Transverse colon (tissue), 4 donors: Measurements from ENCODE around the gene RASSF7. TPM values are rescaled to one million over a fixed set of nuclear protein-coding genes. Genes with fewer than 3 reads are reported as not detected.

ENCODE experiments used
- DNase-seq: peaks from one replicate; pipeline ENCODE4 v3.0.0-alpha.2; 2019
- H3K27ac ChIP-seq, 4 donors: fragments of 200-600 bp; sonication (generic); 2 replicates each; pipeline ENCODE4 v1.5.1; 2016 to 2018; ENCODE audit warnings: inconsistent platforms in 4 of 4
- H3K27me3 ChIP-seq: fragments of 200-600 bp; sonication (generic); 2 replicates; pipeline ENCODE4 v1.5.1; 2017; ENCODE audit warnings: inconsistent platforms
- H3K36me3 ChIP-seq, 4 donors: fragments of 200-600 bp; sonication (generic); 2 replicates each; pipeline ENCODE4 v1.5.1; 2017 to 2019; ENCODE audit warnings: inconsistent platforms in 4 of 4
- H3K4me1 ChIP-seq, 4 donors: fragments of 200-600 bp; sonication (generic); 2 replicates each; pipeline ENCODE4 v1.5.1; 2017 to 2020; ENCODE audit warnings: inconsistent platforms in 4 of 4
- H3K4me3 ChIP-seq, 4 donors: fragments of 200-600 bp; sonication (generic); 1 replicate in 1 of 4; 2 replicates in 3 of 4; pipeline versions ENCODE4 v1.5.1 to v1.6.1; 2017 to 2019; ENCODE audit warnings: inconsistent platforms in 4 of 4
- H3K9me3 ChIP-seq, 2 donors: fragments of 200-600 bp; sonication (generic); 2 replicates each; pipeline ENCODE4 v1.5.1; 2017 to 2019; ENCODE audit warnings: inconsistent platforms in 2 of 2
- CTCF ChIP-seq, 5 experiments: fragments of 200-600 bp in 3 of 5; fragments of 450-650 bp in 2 of 5; sonication (generic) in 3 of 5; IDR thresholded peaks; 1 replicate in 2 of 5; 2 replicates in 3 of 5; pipeline ENCODE4 v1.5.1; 2016 to 2017; ENCODE audit warnings: antibody characterized with exemption in 5 of 5, inconsistent platforms in 3 of 5, mild to moderate bottlenecking in 2 of 5, moderate library complexity in 1 of 5
- EP300 ChIP-seq: sonication (generic); formaldehyde crosslinking; IDR thresholded peaks from one replicate; pipeline ENCODE4 v1.6.1; 2017; ENCODE audit warnings: antibody characterized with exemption, low read depth
- POLR2A ChIP-seq: fragments of 450-650 bp; IDR thresholded peaks from one replicate; pipeline ENCODE4 v1.6.1; 2016; ENCODE audit warnings: antibody characterized with exemption, mild to moderate bottlenecking, moderate library complexity
- POLR2AphosphoS5 ChIP-seq, 3 donors: sonication (generic); formaldehyde crosslinking; IDR thresholded peaks; one replicate each; pipeline ENCODE4 v1.6.1; 2016; ENCODE audit warnings: antibody characterized with exemption in 3 of 3
- WGBS, 2 donors: methylation state at CpG; one replicate each; pipeline ENCODE4 v1.1.5; 2018; ENCODE audit warnings: low coverage in 1 of 2; 5-methylcytosine and 5-hydroxymethylcytosine counted together
- in situ Hi-C, 4 donors: fragments of 200-750 bp; cut with MboI; loops; one replicate each; pipeline versions ENCODE4 v1.15.0 to v1.15.1; 2017; ENCODE audit warnings: low sequenced_read_pairs in 3 of 4, low pct_ligation_motif_present in 1 of 4, low pct_unique_long_range_greater_than_20kb in 1 of 4
- intact Hi-C: fragments of 100-400 bp; cut with DNase I; formaldehyde crosslinking; loops from one replicate; pipeline ENCODE4 v1.15.1; 2023; ENCODE audit warnings: low total_unique reads
- total RNA-seq, 4 donors: library from RNA; depleted of rRNA; stranded (reverse); fragments of >200 nt; gene quantifications; one replicate each; pipeline ENCODE4 v1.1.0, GENCODE V29; 2016

The RASSF7 gene
- total RNA-seq, 4 donors from 2014 or later, result 131 to 247 (median 213) TPM

DNA sequence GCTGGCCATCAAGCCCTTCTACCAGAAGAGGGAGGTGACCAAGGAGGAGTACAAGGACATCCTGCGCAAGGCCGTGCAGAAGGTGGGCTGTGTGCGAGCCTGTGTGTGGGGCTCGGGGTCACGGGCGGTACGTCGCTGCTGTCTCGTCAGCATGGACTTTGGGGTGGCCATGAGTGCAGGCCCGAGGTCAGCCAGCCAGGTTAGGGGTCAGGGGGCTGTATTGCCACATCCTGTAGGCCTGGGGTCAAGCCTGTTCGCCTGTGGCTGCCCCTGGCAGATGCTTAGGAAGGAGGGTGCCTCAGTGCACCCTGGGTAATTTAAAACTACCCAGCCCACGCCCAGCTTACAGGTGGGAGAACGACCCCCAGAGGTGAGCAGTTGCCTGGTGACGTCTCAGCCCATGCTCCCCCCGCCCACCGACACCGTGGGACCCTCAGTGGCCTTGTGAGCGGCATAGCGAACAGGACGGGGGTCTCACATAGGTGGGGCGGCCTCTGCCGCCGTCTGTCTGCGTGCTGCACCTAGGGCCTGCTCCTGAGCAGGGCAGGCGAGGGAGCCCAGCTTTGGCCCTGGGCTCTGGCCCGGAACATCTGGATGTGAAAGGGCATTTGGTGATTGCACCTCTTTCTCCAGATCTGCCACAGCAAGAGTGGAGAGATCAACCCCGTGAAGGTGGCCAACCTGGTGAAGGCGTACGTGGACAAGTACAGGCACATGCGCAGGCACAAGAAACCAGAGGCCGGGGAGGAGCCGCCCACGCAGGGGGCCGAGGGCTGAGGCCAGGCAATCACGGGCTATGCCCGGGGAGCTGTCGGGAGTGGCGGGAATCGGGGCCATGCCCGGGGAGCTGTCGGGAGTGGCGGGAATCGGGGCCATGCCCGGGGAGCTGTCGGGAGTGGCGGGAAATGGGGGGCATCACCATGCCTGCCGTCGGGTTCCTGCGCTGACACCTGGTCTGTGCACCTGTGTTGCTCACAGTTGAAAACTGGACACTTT is 50.5 kb downstream of the RASSF7 start:
- 60 to 88% methylated on average over 1 to 47 of the region's 49 CpGs for WGBS, 2 donors
- Histone ChIP-seq H3K36me3 (peaks cover 0 to 46% (median 24%) of the 10 kb centered on the region in 4 donors), H3K27me3 (no peaks in the 10 kb centered on the region), H3K27ac (peak overlapping the region; percentile 64 to 96 (median 88)), H3K4me1 (peaks cover 20 to 43% (median 34%) of the 10 kb centered on the region in 4 donors), H3K9me3 (no peaks in the 10 kb centered on the region), H3K4me3 (no peak overlapping the region)
- intact Hi-C loops, result no loop called here
- in situ Hi-C loops, result no loop called here
- TF ChIP-seq POLR2AphosphoS5 (IDR thresholded peaks at IDR 0.05) (no peak), POLR2A (no peak), EP300 (no peak), CTCF (IDR thresholded peaks at IDR 0.05) (no peak)
- no peak for DNase-seq

DNA sequence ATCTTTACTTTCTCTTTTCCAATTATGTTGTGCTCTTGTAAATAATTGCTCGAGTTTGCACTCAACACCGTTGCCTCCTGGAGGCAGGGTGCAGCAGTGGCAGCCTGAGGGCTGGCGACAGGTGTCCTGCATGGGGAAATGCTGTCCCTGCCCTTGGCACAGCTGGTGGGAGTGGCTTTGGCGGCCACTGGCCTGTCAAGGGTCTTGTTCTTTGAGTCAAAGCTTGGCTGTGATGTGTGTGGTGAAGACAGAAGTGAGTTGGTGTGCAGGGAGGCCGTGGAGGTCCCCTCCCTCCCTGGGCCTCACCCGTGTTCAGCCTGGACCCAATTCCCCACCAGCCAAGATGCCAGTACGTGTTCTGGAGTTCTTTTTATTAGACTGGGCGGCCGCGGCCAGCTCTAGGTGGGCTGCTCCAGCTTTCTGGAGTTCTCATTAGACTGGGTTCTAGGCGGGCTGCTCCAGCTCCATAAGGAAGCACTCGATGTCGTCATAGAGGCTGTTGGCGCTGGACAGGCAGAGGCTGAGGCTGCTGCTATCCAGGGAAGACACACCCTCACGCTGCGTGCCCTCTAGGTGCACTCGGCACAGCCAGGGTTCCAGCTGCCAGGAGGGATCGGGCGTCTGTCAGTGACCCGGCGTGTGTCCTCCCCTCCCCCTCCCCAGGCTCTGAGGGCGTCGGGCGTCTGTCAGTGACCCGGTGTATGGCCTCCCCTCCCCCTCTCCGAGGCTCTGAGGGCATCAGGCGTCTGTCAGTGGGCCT is 51.6 kb downstream of the RASSF7 start:
- TF ChIP-seq POLR2AphosphoS5 (IDR thresholded peaks at IDR 0.05) (peak; percentile 15 to 49 (median 38)), CTCF (IDR thresholded peaks at IDR 0.05) (peak; percentile 9 to 80 (median 41)), EP300 (no peak), POLR2A (no peak)
- no peaks in the 10 kb centered on the region for H3K27me3 ChIP-seq
- DNase-seq, result peak; percentile 83
- H3K36me3 ChIP-seq, result peaks cover 0 to 35% (median 20%) of the 10 kb centered on the region in 4 donors
- H3K9me3 ChIP-seq, result no peaks in the 10 kb centered on the region
- 45% methylated on average over 26 of the region's 27 CpGs; no CpG with 5 or more reads in 1 of the 2 donors for WGBS, 2 donors
- H3K4me3 ChIP-seq, result no peak overlapping the region
- intact Hi-C loops, result no loop called here
- H3K27ac ChIP-seq, result peak overlapping the region; percentile 64 to 96 (median 88)
- in situ Hi-C loops, result no loop called here
- H3K4me1 ChIP-seq, result peaks cover 20 to 48% (median 37%) of the 10 kb centered on the region in 4 donors

- no peak for DNase-seq
- Histone ChIP-seq H3K4me3 (no peak overlapping the region), H3K27ac (peak overlapping the region; percentile 64 to 96 (median 88)), H3K27me3 (no peaks in the 10 kb centered on the region), H3K4me1 (peaks cover 20 to 48% (median 37%) of the 10 kb centered on the region in 4 donors), H3K9me3 (no peaks in the 10 kb centered on the region), H3K36me3 (peaks cover 0 to 30% (median 16%) of the 10 kb centered on the region in 4 donors)
- WGBS, 2 donors, result 90% methylated on average over 9 of the region's 10 CpGs; no CpG with 5 or more reads in 1 of the 2 donors
- intact Hi-C loops, result no loop called here
- TF ChIP-seq EP300 (no peak), POLR2A (no peak), POLR2AphosphoS5 (IDR thresholded peaks at IDR 0.05) (no peak), CTCF (IDR thresholded peaks at IDR 0.05) (no peak)
- in situ Hi-C loops, result no loop called here
Measured at GRCh38 chr11:612961-613300, 52.2 kb downstream of the RASSF7 start.
